ENCODE data around the gene CD52.

- TF ChIP-seq CTCF (conservative IDR thresholded peaks at IDR 0.05; ENCODE audit: low read depth, low read length), result no peak
- TF ChIP-seq MAFK (IDR thresholded peaks at IDR 0.05; ENCODE audit: low read depth, low read length), result no peak
- no peak for TF ChIP-seq MAZ (IDR thresholded peaks at IDR 0.05; ENCODE audit: borderline replicate concordance, low read depth, low read length)
- no peak for TF ChIP-seq MXI1 (IDR thresholded peaks at IDR 0.05; ENCODE audit: borderline replicate concordance, low read depth, low read length)
- TF ChIP-seq USF2 (IDR thresholded peaks at IDR 0.05; ENCODE audit: low read depth, low read length), result no peak
- TF ChIP-seq RCOR1 (IDR thresholded peaks at IDR 0.05; ENCODE audit: insufficient replicate concordance, low read length), result no peak
- no peak for TF ChIP-seq FOS (IDR thresholded peaks at IDR 0.05; ENCODE audit: low read depth, low read length)
- TF ChIP-seq RAD21 (IDR thresholded peaks at IDR 0.05; ENCODE audit: low read length), result no peak
- no peak for TF ChIP-seq POLR2A (IDR thresholded peaks at IDR 0.05; ENCODE audit: low read depth, low read length)
Observed at GRCh38 chr1:26300578-26301275, 17.0 kb upstream of the CD52 start.
